NCI-H526 (cell line): ENCODE data around the gene PSTPIP1.
A peak's percentile ranks its signal among the peaks of the same experiment; 100 is the strongest.

ENCODE experiments used
- DNase-seq, 2 experiments: peaks; one replicate each; lab custom pipeline; 2025; lab: John Stamatoyannopoulos, UW

PSTPIP1 gene

GRCh38 chr15:77018796-77019505, 24.0 kb downstream of the PSTPIP1 start:
- peak in 1 of 2 experiments; percentile 39 for DNase-seq

- peak; percentile 76 to 88 for DNase-seq
Observed at GRCh38 chr15:77019521-77020331, 24.8 kb downstream of the PSTPIP1 start.

- no peak for DNase-seq
Observed at GRCh38 chr15:77020348-77021087, 25.6 kb downstream of the PSTPIP1 start.

GRCh38 chr15:77021088-77021481, 26.2 kb downstream of the PSTPIP1 start:
- no peak for DNase-seq

GRCh38 chr15:77021803-77022381, 27.0 kb downstream of the PSTPIP1 start:
- DNase-seq = no peak

- DNase-seq = no peak
Observed at GRCh38 chr15:77022646-77023575, 28.0 kb downstream of the PSTPIP1 start.

- no peak for DNase-seq
Observed at GRCh38 chr15:77023576-77024272, 28.8 kb downstream of the PSTPIP1 start.

- peak in 1 of 2 experiments; percentile 69 for DNase-seq
Observed at GRCh38 chr15:77024273-77025082, 29.6 kb downstream of the PSTPIP1 start.

- no peak for DNase-seq
Observed at GRCh38 chr15:77025083-77025901, 30.4 kb downstream of the PSTPIP1 start.

- DNase-seq = no peak
Observed at GRCh38 chr15:77025941-77026411, 31.1 kb downstream of the PSTPIP1 start.

- no peak for DNase-seq
Observed at GRCh38 chr15:77026501-77027110, 31.7 kb downstream of the PSTPIP1 start.

- DNase-seq = no peak
Observed at GRCh38 chr15:77027111-77027696, 32.3 kb downstream of the PSTPIP1 start.

GRCh38 chr15:77027697-77028450, 32.9 kb downstream of the PSTPIP1 start:
- no peak for DNase-seq

- no peak for DNase-seq
Observed at GRCh38 chr15:77028451-77029165, 33.7 kb downstream of the PSTPIP1 start.

- DNase-seq = no peak
Observed at GRCh38 chr15:77029166-77030047, 34.5 kb downstream of the PSTPIP1 start.
